GM23338 (cell line): ENCODE data around the gene FAM110A. TPM values are rescaled to one million over a fixed set of nuclear protein-coding genes. Genes with fewer than 3 reads are reported as not detected.

Source experiments
- ATAC-seq: fragments of 200-7000 bp; cut with Tn5 transposase; 3 replicates; pipeline ENCODE4 v1.9.1; 2020
- DNase-seq: peaks from one replicate; pipeline ENCODE4 v3.0.0-alpha.2; 2015; ENCODE audit warnings: low spot score
- H2AFZ ChIP-seq: fragments of 200-600 bp; sonication (generic); 2 replicates; pipeline ENCODE4 v1.8.0; 2016; ENCODE audit warnings: antibody characterized with exemption, mild to moderate bottlenecking, moderate library complexity
- H3F3A ChIP-seq: fragments of 200-600 bp; sonication (generic); replicated peaks from 2 replicates; pipeline ENCODE4 v1.8.0; 2017; ENCODE audit warnings: antibody characterized with exemption, mixed run types, low read depth
- H3K27ac ChIP-seq: fragments of 200-600 bp; sonication (generic); 2 replicates; pipeline ENCODE4 v1.6.1; 2016; ENCODE audit warnings: low read depth
- H3K27me3 ChIP-seq: fragments of 200-600 bp; sonication (generic); 2 replicates; pipeline ENCODE4 v1.8.0; 2016; ENCODE audit warnings: mild to moderate bottlenecking, mixed run types, moderate library complexity; ENCODE audit not compliant: insufficient read depth
- H3K36me3 ChIP-seq: fragments of 200-600 bp; sonication (generic); 2 replicates; pipeline ENCODE4 v1.8.0; 2016; ENCODE audit warnings: mild to moderate bottlenecking; ENCODE audit not compliant: insufficient read depth
- H3K4me1 ChIP-seq: fragments of 200-600 bp; sonication (generic); 2 replicates; pipeline ENCODE4 v1.8.0; 2016; ENCODE audit warnings: mild to moderate bottlenecking, moderate library complexity; ENCODE audit not compliant: insufficient read depth
- H3K4me2 ChIP-seq: fragments of 200-600 bp; sonication (generic); 2 replicates; pipeline ENCODE4 v1.7.1; 2017; ENCODE audit warnings: mixed run types
- H3K4me3 ChIP-seq: fragments of 200-600 bp; sonication (generic); 2 replicates; pipeline ENCODE4 v1.6.1; 2016; ENCODE audit warnings: mixed run types
- H3K79me2 ChIP-seq: fragments of 200-600 bp; sonication (generic); replicated peaks from 2 replicates; pipeline ENCODE4 v1.8.0; 2017; ENCODE audit warnings: mild to moderate bottlenecking; ENCODE audit not compliant: insufficient read depth
- H3K9me2 ChIP-seq: fragments of 200-600 bp; sonication (generic); 2 replicates; pipeline ENCODE4 v1.8.0; 2017; ENCODE audit not compliant: insufficient read depth
- H4K20me1 ChIP-seq: fragments of 200-600 bp; sonication (generic); replicated peaks from 2 replicates; pipeline ENCODE4 v1.8.0; 2017; ENCODE audit warnings: mild to moderate bottlenecking; ENCODE audit not compliant: insufficient read depth
- H3K27ac Mint-ChIP-seq: 2 replicates; pipeline ENCODE4 v1.8.0; 2020; ENCODE audit warnings: inconsistent platforms, mild to moderate bottlenecking, moderate library complexity, mixed read lengths
- H3K27me3 Mint-ChIP-seq: 3 replicates; pipeline ENCODE4 v1.8.0; 2022; ENCODE audit warnings: low read depth, mild to moderate bottlenecking, moderate library complexity, mixed read lengths, inconsistent platforms; ENCODE audit not compliant: insufficient read depth, poor library complexity
- H3K36me3 Mint-ChIP-seq: 3 replicates; pipeline ENCODE4 v1.8.0; 2021; ENCODE audit warnings: low read depth, mild to moderate bottlenecking, inconsistent platforms, moderate library complexity, mixed read lengths
- H3K4me1 Mint-ChIP-seq: 3 replicates; pipeline ENCODE4 v1.8.0; 2020; ENCODE audit warnings: mild to moderate bottlenecking, inconsistent platforms, mixed read lengths
- H3K4me3 Mint-ChIP-seq: 3 replicates; pipeline ENCODE4 v1.8.0; 2021; ENCODE audit warnings: moderate library complexity, mild to moderate bottlenecking, inconsistent platforms, mixed read lengths
- H3K9me3 Mint-ChIP-seq: 3 replicates; pipeline ENCODE4 v1.8.0; 2020; ENCODE audit warnings: moderate library complexity, mild to moderate bottlenecking, inconsistent platforms, mixed read lengths
- CREB1 ChIP-seq: fragments of 250-450 bp; sonication (Bioruptor Pico); IDR thresholded peaks from 2 replicates; pipeline ENCODE4 v1.5.0; 2020; ENCODE audit warnings: low read depth, mild to moderate bottlenecking, moderate library complexity
- CTCF ChIP-seq, 2 experiments: fragments of 200-600 bp in 1 of 2; sonication (generic) in 1 of 2; conservative IDR thresholded peaks; 2 replicates each; pipeline versions ENCODE4 v1.5.1 to v1.6.1; 2016 to 2017; ENCODE audit warnings: antibody characterized with exemption in 2 of 2, low read depth in 2 of 2, mild to moderate bottlenecking in 2 of 2, moderate library complexity in 1 of 2
- ETS1 ChIP-seq: IDR thresholded peaks from 2 replicates; pipeline ENCODE4 v1.6.1; 2016; ENCODE audit warnings: antibody characterized with exemption
- EZH2 ChIP-seq: fragments of 200-600 bp; sonication (generic); IDR thresholded peaks from one replicate; pipeline ENCODE4 v1.8.0; 2017; ENCODE audit warnings: antibody characterized with exemption, mild to moderate bottlenecking, low read depth; ENCODE audit not compliant: unreplicated experiment
- EZH2phosphoT487 ChIP-seq: fragments of 200-600 bp; sonication (generic); IDR thresholded peaks from one replicate; pipeline ENCODE4 v1.8.1; 2018; ENCODE audit warnings: antibody characterized with exemption; ENCODE audit not compliant: unreplicated experiment
- JUNB ChIP-seq: IDR thresholded peaks from one replicate; pipeline ENCODE4 v1.6.1; 2016; ENCODE audit warnings: antibody characterized with exemption; ENCODE audit not compliant: unreplicated experiment
- NANOG ChIP-seq: IDR thresholded peaks from 2 replicates; pipeline ENCODE4 v1.6.1; 2016; ENCODE audit warnings: antibody characterized with exemption, borderline replicate concordance
- POLR2AphosphoS5 ChIP-seq: IDR thresholded peaks from 2 replicates; pipeline ENCODE4 v1.6.1; 2016; ENCODE audit warnings: antibody characterized with exemption, low read depth
- STAT1 ChIP-seq: IDR thresholded peaks from one replicate; pipeline ENCODE4 v1.6.1; 2016; ENCODE audit warnings: antibody characterized with exemption; ENCODE audit not compliant: unreplicated experiment
- ZNF114 ChIP-seq: fragments of 250-450 bp; sonication (Bioruptor Pico); IDR thresholded peaks from 2 replicates; pipeline ENCODE4 v1.5.0; 2020; ENCODE audit warnings: mild to moderate bottlenecking, moderate library complexity
- ZNF331 ChIP-seq: fragments of 250-450 bp; sonication (Bioruptor Pico); IDR thresholded peaks from 2 replicates; pipeline ENCODE4 v1.5.0; 2020; ENCODE audit warnings: low read depth, mild to moderate bottlenecking, moderate library complexity
- polyA plus RNA-seq: library from polyadenylated mRNA; unstranded; fragments of >200 nt; fragmentation: Nextera tagmentation; extraction: Ambion mirVana; gene quantifications from 2 replicates; pipeline ENCODE4 v1.2.1, GENCODE V29; 2016
- total RNA-seq: library from RNA; depleted of rRNA; stranded (reverse); fragments of >200 nt; shearing (Covaris generic); gene quantifications from 2 replicates; pipeline ENCODE4 v1.2.3, GENCODE V29; 2014
- TF ChIP-seq, protein P1 (sequence below): fragments of 250-450 bp; sonication (Bioruptor Pico); IDR thresholded peaks from 2 replicates; pipeline ENCODE4 v1.5.0; 2020; ENCODE audit warnings: mild to moderate bottlenecking, moderate library complexity
- TF ChIP-seq, protein P2 (sequence below): IDR thresholded peaks from one replicate; pipeline ENCODE4 v1.6.1; 2018; ENCODE audit warnings: antibody characterized with exemption; ENCODE audit not compliant: unreplicated experiment

The FAM110A gene
- total and polyA plus RNA-seq, 2 experiments from 2014 or later = 10.7 to 13.7 TPM

- no peak for DNase-seq
- Mint-ChIP-seq H3K36me3 (peaks cover 3% of the 10 kb centered on the region; the same call in 1 of the 3 replicates), H3K4me1 (peaks cover 5% of the 10 kb centered on the region), H3K27me3 (peaks cover 15% of the 10 kb centered on the region), H3K9me3 (peaks cover 5% of the 10 kb centered on the region; the same call in 2 of the 3 replicates), H3K27ac (no peak overlapping the region), H3K4me3 (no peak overlapping the region)
- no peaks in the 10 kb centered on the region for H3K79me2 ChIP-seq
- no peaks in the 10 kb centered on the region for H3K9me2 ChIP-seq
- H3K4me1 ChIP-seq = no peaks in the 10 kb centered on the region
- TF ChIP-seq ETS1 = no peak
- TF ChIP-seq, protein P1, sequence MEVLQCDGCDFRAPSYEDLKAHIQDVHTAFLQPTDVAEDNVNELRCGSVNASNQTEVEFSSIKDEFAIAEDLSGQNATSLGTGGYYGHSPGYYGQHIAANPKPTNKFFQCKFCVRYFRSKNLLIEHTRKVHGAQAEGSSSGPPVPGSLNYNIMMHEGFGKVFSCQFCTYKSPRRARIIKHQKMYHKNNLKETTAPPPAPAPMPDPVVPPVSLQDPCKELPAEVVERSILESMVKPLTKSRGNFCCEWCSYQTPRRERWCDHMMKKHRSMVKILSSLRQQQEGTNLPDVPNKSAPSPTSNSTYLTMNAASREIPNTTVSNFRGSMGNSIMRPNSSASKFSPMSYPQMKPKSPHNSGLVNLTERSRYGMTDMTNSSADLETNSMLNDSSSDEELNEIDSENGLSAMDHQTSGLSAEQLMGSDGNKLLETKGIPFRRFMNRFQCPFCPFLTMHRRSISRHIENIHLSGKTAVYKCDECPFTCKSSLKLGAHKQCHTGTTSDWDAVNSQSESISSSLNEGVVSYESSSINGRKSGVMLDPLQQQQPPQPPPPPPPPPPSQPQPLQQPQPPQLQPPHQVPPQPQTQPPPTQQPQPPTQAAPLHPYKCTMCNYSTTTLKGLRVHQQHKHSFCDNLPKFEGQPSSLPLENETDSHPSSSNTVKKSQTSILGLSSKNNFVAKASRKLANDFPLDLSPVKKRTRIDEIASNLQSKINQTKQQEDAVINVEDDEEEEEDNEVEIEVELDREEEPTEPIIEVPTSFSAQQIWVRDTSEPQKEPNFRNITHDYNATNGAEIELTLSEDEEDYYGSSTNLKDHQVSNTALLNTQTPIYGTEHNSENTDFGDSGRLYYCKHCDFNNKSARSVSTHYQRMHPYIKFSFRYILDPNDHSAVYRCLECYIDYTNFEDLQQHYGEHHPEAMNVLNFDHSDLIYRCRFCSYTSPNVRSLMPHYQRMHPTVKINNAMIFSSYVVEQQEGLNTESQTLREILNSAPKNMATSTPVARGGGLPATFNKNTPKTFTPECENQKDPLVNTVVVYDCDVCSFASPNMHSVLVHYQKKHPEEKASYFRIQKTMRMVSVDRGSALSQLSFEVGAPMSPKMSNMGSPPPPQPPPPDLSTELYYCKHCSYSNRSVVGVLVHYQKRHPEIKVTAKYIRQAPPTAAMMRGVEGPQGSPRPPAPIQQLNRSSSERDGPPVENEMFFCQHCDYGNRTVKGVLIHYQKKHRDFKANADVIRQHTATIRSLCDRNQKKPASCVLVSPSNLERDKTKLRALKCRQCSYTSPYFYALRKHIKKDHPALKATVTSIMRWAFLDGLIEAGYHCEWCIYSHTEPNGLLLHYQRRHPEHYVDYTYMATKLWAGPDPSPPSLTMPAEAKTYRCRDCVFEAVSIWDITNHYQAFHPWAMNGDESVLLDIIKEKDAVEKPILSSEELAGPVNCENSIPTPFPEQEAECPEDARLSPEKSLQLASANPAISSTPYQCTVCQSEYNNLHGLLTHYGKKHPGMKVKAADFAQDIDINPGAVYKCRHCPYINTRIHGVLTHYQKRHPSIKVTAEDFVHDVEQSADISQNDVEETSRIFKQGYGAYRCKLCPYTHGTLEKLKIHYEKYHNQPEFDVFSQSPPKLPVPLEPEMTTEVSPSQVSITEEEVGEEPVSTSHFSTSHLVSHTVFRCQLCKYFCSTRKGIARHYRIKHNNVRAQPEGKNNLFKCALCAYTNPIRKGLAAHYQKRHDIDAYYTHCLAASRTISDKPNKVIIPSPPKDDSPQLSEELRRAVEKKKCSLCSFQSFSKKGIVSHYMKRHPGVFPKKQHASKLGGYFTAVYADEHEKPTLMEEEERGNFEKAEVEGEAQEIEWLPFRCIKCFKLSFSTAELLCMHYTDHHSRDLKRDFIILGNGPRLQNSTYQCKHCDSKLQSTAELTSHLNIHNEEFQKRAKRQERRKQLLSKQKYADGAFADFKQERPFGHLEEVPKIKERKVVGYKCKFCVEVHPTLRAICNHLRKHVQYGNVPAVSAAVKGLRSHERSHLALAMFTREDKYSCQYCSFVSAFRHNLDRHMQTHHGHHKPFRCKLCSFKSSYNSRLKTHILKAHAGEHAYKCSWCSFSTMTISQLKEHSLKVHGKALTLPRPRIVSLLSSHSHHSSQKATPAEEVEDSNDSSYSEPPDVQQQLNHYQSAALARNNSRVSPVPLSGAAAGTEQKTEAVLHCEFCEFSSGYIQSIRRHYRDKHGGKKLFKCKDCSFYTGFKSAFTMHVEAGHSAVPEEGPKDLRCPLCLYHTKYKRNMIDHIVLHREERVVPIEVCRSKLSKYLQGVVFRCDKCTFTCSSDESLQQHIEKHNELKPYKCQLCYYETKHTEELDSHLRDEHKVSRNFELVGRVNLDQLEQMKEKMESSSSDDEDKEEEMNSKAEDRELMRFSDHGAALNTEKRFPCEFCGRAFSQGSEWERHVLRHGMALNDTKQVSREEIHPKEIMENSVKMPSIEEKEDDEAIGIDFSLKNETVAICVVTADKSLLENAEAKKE (CRISPR knock-in tag) = no peak
- no peak for TF ChIP-seq EZH2phosphoT487
- no peak for TF ChIP-seq CREB1 (CRISPR knock-in tag)
- TF ChIP-seq ZNF114 (CRISPR knock-in tag) = no peak
- no peak for TF ChIP-seq NANOG
- no peak for TF ChIP-seq STAT1
- TF ChIP-seq ZNF331 (CRISPR knock-in tag) = no peak
- TF ChIP-seq POLR2AphosphoS5 = no peak
- TF ChIP-seq, protein P2, sequence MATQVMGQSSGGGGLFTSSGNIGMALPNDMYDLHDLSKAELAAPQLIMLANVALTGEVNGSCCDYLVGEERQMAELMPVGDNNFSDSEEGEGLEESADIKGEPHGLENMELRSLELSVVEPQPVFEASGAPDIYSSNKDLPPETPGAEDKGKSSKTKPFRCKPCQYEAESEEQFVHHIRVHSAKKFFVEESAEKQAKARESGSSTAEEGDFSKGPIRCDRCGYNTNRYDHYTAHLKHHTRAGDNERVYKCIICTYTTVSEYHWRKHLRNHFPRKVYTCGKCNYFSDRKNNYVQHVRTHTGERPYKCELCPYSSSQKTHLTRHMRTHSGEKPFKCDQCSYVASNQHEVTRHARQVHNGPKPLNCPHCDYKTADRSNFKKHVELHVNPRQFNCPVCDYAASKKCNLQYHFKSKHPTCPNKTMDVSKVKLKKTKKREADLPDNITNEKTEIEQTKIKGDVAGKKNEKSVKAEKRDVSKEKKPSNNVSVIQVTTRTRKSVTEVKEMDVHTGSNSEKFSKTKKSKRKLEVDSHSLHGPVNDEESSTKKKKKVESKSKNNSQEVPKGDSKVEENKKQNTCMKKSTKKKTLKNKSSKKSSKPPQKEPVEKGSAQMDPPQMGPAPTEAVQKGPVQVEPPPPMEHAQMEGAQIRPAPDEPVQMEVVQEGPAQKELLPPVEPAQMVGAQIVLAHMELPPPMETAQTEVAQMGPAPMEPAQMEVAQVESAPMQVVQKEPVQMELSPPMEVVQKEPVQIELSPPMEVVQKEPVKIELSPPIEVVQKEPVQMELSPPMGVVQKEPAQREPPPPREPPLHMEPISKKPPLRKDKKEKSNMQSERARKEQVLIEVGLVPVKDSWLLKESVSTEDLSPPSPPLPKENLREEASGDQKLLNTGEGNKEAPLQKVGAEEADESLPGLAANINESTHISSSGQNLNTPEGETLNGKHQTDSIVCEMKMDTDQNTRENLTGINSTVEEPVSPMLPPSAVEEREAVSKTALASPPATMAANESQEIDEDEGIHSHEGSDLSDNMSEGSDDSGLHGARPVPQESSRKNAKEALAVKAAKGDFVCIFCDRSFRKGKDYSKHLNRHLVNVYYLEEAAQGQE = no peak
- TF ChIP-seq EZH2 = no peak
- no peak for TF ChIP-seq CTCF (conservative IDR thresholded peaks at IDR 0.05; ENCODE audit: low read depth in 2 of 2)
- TF ChIP-seq JUNB = no peak
- H3F3A ChIP-seq = no peaks in the 10 kb centered on the region
- no peaks in the 10 kb centered on the region for H3K36me3 ChIP-seq
- no peak overlapping the region for H3K4me3 ChIP-seq
- peak; percentile 45; the same call in 2 of the 3 replicates for ATAC-seq
- no peak overlapping the region for H3K4me2 ChIP-seq
- H3K27me3 ChIP-seq = no peaks in the 10 kb centered on the region
- peak overlapping the region; percentile 28; the same call in 1 of the 2 replicates for H2AFZ ChIP-seq
- no peak overlapping the region for H3K27ac ChIP-seq
- no peaks in the 10 kb centered on the region for H4K20me1 ChIP-seq
Observed at GRCh38 chr20:822651-823573, 10.6 kb upstream of the FAM110A start.
